SJCRH30 (cell line): Measurements from ENCODE around the gene NMUR1. TPM values are rescaled to one million over a fixed set of nuclear protein-coding genes. Genes with fewer than 3 reads are reported as not detected.
"Not testable (repeated sequence)": the region's sequence is repeated elsewhere in the genome, so short reads cannot be mapped to it uniquely, and the experiment has no call there.

Experiments
- DNase-seq, 2 experiments: peaks; one replicate each; pipeline ENCODE4 v3.0.0-alpha.2; 2015 to 2020
- H3K27ac ChIP-seq: fragments of 250-450 bp; sonication (Bioruptor Pico); 2 replicates; pipeline ENCODE4 v1.5.1; 2020; ENCODE audit warnings: mild to moderate bottlenecking, moderate library complexity
- H3K27me3 ChIP-seq: fragments of 250-450 bp; sonication (Bioruptor Pico); 2 replicates; pipeline ENCODE4 v1.5.1; 2020; ENCODE audit warnings: mild to moderate bottlenecking, moderate library complexity
- H3K36me3 ChIP-seq: fragments of 250-450 bp; sonication (Bioruptor Pico); 2 replicates; pipeline ENCODE4 v1.5.1; 2020; ENCODE audit warnings: mild to moderate bottlenecking, moderate library complexity
- H3K4me1 ChIP-seq: fragments of 250-450 bp; sonication (Bioruptor Pico); 2 replicates; pipeline ENCODE4 v1.5.1; 2020; ENCODE audit warnings: mild to moderate bottlenecking, moderate library complexity
- H3K4me3 ChIP-seq: fragments of 250-450 bp; sonication (Bioruptor Pico); 2 replicates; pipeline ENCODE4 v1.5.1; 2020; ENCODE audit warnings: mild to moderate bottlenecking, moderate library complexity
- H3K9me3 ChIP-seq: fragments of 250-450 bp; sonication (Bioruptor Pico); replicated peaks from 2 replicates; pipeline ENCODE4 v1.5.1; 2020; ENCODE audit warnings: mild to moderate bottlenecking, moderate library complexity
- total RNA-seq: library from RNA; depleted of rRNA; stranded (reverse); fragments of >200 nt; shearing (Covaris generic); gene quantifications from 2 replicates; pipeline ENCODE4 v1.2.3, GENCODE V29; 2014; rRNA removed

The NMUR1 gene
- not detected in 2 replicates for total RNA-seq

- no peaks in the 10 kb centered on the region for H3K9me3 ChIP-seq
- H3K27me3 ChIP-seq, result no peaks in the 10 kb centered on the region
- H3K4me3 ChIP-seq, result no peak within 1 kb of the TSS
- H3K36me3 ChIP-seq, result no peaks in the 10 kb centered on the region
- no peaks in the 10 kb centered on the region for H3K4me1 ChIP-seq
- DNase-seq, result no peak
- H3K27ac ChIP-seq, result no peak within 1 kb of the TSS
These were observed at the start of gene NMUR1 for GRCh38 chr2:231530099-231531011. Gene NMUR1 (minus strand): TSS chr2:231530445. CDS start chr2:231530361, 84 bp downstream.

- Histone ChIP-seq H3K4me1 (peaks cover 3% of the 10 kb centered on the region; the same call in 1 of the 2 replicates), H3K27me3 (no peaks in the 10 kb centered on the region), H3K4me3 (no peak overlapping the region), H3K27ac (no peak overlapping the region), H3K36me3 (no peaks in the 10 kb centered on the region), H3K9me3 (no peaks in the 10 kb centered on the region)
- no peak for DNase-seq
These were observed 49.3 kb upstream of the NMUR1 start for GRCh38 chr2:231579560-231579959.

GRCh38 chr2:231578655-231579054, 48.4 kb upstream of the NMUR1 start:
- H3K27me3 ChIP-seq, H3K4me3 ChIP-seq, H3K27ac ChIP-seq, H3K4me1 ChIP-seq, DNase-seq, H3K36me3 ChIP-seq, H3K9me3 ChIP-seq: not testable (repeated sequence)

DNA sequence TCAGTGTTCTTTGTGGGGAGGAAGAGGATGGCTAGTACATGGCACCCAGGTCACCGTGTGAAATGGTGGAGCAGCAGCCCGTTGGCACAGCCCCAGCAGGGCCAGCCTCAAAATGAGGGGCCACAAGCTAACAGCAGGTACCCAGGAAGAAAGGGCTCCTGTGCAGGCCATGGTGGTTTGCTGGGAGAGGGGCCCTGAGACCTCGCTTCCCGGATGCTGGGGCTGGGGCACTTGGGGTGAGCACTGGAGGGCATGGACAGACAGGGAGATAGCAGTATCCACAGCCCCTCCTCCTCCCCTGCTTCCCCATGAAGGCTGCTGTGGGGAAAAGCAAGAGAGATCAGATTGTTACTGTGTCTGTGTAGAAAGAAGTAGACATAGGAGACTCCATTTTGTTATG, 46.2 kb upstream of the NMUR1 start:
- Histone ChIP-seq H3K27me3 (no peaks in the 10 kb centered on the region), H3K4me1 (peaks cover 6% of the 10 kb centered on the region; the same call in 1 of the 2 replicates), H3K27ac (no peak overlapping the region; the same call in 1 of the 2 replicates), H3K36me3 (no peaks in the 10 kb centered on the region), H3K4me3 (no peak overlapping the region), H3K9me3 (no peaks in the 10 kb centered on the region)
- DNase-seq, result no peak

DNA sequence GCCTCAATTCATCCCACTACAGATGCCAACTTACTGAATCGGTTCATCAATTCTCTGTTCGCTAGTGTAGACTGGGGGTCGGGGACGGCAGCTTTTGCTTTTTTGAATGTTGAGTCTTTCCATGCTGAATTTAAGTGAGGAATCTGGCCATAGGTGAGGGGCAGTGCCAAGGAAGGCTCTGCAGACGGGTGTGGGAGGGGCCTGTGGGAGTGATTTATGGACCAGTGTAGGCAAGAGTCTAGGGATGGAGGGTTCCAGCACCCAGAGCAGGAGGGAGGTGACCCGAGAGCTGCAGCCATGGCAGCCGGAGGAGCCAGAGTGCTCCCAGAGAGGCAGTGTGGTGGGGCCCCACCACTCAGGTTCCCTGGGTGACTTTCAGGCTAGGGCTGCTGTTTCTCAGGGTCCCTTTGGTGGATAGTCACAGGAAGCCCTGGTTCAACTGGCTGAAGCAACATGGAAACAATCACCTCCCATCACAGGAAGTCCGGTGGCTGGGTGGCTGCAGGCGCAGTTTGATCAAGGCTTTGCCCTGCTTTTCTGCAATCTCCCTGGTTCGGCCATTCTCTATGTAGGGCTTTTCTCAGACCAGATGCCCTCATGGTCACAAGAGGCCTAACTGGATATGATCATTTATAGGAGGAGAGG, 45.5 kb upstream of the NMUR1 start:
- Histone ChIP-seq H3K27me3 (no peaks in the 10 kb centered on the region), H3K4me3 (no peak overlapping the region), H3K36me3 (no peaks in the 10 kb centered on the region), H3K9me3 (no peaks in the 10 kb centered on the region), H3K27ac (no peak overlapping the region), H3K4me1 (peaks cover 6% of the 10 kb centered on the region; the same call in 1 of the 2 replicates)
- no peak for DNase-seq

- no peak overlapping the region for H3K4me3 ChIP-seq
- H3K9me3 ChIP-seq, result no peaks in the 10 kb centered on the region
- H3K36me3 ChIP-seq, result no peaks in the 10 kb centered on the region
- no peak for DNase-seq
- H3K4me1 ChIP-seq, result peaks cover 6% of the 10 kb centered on the region; the same call in 1 of the 2 replicates
- H3K27me3 ChIP-seq, result no peaks in the 10 kb centered on the region
- H3K27ac ChIP-seq, result no peak overlapping the region
These were observed 43.6 kb upstream of the NMUR1 start for GRCh38 chr2:231573698-231574421.

DNA sequence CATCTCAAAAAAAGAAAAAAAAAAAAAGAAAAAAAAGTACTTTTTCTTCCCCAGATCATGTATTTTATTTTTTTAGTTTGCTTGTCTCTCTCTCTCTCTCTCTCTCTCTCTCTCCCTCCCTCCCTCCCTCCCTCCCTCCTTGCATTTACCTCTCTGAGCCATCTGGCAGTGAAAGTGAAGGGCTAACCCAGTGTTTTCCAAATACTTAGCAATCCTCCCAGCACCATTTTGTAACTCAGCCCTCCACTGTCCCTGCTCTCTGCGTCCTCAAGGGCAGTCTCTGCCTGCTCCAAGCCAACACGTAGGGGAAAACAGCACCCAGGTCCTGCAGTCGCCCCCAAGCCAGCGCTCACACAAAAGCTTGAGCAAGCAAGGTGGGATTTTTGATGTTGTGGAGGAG, 42.9 kb upstream of the NMUR1 start:
- H3K4me3 ChIP-seq, result no peak overlapping the region
- H3K36me3 ChIP-seq, result no peaks in the 10 kb centered on the region
- H3K9me3 ChIP-seq, result no peaks in the 10 kb centered on the region
- H3K27me3 ChIP-seq, result no peaks in the 10 kb centered on the region
- no peak for DNase-seq
- H3K4me1 ChIP-seq, result peaks cover 6% of the 10 kb centered on the region; the same call in 1 of the 2 replicates
- H3K27ac ChIP-seq, result no peak overlapping the region

- Histone ChIP-seq H3K27me3 (no peaks in the 10 kb centered on the region), H3K4me1 (peaks cover 6% of the 10 kb centered on the region; the same call in 1 of the 2 replicates), H3K36me3 (no peaks in the 10 kb centered on the region), H3K4me3 (no peak overlapping the region), H3K27ac (no peak overlapping the region), H3K9me3 (no peaks in the 10 kb centered on the region)
- DNase-seq, result no peak
These were observed 41.5 kb upstream of the NMUR1 start for GRCh38 chr2:231571661-231572191.

DNA sequence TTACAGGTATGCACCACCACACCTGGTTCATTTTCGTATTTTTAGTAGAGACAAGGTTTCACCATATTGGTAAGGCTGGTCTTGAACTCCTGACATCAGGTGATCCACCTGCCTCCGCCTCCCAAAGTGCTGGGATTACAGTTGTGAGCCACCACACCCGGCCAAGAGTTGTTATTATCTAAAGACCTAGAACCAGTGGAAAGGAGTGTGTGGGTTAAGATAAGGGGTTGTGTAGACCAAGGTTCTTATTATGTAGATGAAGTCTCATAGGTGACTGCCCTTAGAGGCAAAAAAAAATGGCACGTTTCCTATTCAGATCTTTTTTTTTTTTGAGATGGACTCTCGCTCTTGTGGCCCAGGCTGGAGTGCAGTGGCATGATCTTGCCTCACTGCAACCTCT, 40.7 kb upstream of the NMUR1 start:
- H3K27me3 ChIP-seq, H3K36me3 ChIP-seq, DNase-seq, H3K27ac ChIP-seq, H3K4me3 ChIP-seq, H3K9me3 ChIP-seq, H3K4me1 ChIP-seq: not testable (repeated sequence)

DNA sequence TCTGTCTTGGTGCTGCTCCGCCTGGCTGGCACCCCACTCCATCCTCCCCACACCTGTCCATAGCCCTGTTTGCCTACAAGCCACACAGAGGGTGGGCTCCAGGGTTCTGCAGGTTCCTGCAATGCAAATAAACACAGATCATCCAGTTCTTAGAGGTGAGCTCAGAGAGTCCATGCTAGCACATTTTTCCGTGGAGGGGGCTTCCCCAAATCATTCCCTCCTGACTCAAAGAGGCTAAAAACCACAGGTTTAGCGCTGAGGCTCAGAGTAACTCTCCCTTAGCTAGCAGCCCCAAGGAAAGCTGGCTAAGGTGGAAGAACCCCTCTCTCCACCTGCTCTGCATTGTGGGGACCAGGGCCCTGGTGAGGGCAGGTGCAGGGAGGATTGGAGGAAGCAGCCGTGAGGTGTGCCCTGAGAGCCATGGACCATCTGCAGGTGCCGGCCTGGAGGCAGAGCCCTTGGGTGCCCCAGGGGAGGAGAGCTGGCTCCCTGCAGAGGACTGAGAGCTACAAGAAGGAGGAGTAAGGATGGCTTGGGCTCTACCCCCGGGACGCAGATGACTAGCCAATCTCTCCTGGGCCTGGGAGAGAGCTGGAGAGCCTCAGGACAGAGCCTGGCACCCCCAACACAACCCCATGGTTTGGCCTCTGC, 38.7 kb upstream of the NMUR1 start:
- no peak for DNase-seq
- H3K27ac ChIP-seq, result no peak overlapping the region

DNA sequence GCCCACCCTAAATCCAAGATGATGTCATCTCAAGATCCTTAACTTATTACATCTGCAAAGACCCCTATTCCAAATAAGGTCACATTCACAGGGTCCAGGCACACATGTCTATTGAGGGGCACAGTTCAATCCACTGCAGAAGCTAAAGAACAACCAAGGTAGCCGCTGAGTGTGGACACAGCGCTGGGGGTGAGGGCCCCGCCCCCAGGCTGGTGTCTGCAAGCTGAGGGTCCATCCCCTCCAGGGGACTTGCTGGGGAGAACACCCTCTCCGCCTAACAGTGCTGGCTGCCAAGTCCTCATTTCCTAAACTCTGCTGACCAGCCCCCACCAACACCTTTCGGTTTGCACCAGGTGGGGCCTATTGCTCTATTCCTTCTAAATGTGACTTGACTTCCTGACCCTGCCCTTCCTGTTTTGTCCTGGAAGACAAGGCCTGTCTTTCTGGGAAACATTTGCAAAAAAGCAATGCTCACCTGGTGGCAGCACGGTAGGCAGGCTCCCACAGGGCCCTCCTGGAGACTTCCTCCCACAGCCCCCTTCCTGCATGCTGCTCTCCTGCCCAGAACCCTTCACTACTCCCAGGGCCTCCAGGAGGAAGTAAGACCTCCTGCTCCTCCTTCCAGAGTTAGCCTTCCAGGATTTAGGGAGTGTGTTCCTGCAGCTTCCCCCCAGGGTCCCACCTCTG, 38.0 kb upstream of the NMUR1 start:
- no peak for DNase-seq
- no peaks in the 10 kb centered on the region for H3K9me3 ChIP-seq
- no peaks in the 10 kb centered on the region; the same call in 1 of the 2 replicates for H3K4me1 ChIP-seq
- no peak overlapping the region for H3K27ac ChIP-seq
- H3K27me3 ChIP-seq, result no peaks in the 10 kb centered on the region
- no peaks in the 10 kb centered on the region for H3K36me3 ChIP-seq
- no peak overlapping the region for H3K4me3 ChIP-seq

More for the DNA sequence above, 38.7 kb upstream of the NMUR1 start:
- H3K4me1 ChIP-seq, result peaks cover 3% of the 10 kb centered on the region; the same call in 1 of the 2 replicates
- H3K9me3 ChIP-seq, result no peaks in the 10 kb centered on the region
- no peaks in the 10 kb centered on the region for H3K36me3 ChIP-seq
- no peak overlapping the region for H3K4me3 ChIP-seq
- no peaks in the 10 kb centered on the region for H3K27me3 ChIP-seq

DNA sequence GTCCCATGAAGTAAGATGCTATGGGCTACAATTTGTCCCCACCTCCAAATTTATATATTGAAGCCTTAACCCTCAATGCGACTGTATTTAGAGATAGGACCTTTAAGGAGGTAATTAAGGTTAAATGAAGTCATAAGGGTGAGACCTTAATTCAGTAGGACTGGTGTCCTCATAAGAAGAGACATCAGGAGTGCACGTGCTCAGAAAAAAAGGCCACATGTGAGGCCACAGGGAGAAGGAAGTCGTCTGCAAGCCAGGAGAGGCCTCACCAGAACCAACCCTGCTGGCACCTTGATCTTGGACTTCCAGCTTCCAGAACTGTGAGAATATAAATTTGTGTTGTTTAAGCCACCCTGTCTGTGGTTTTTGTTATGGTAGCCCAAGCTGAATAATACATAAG, 36.9 kb upstream of the NMUR1 start:
- H3K9me3 ChIP-seq, result no peaks in the 10 kb centered on the region
- no peak overlapping the region for H3K27ac ChIP-seq
- no peaks in the 10 kb centered on the region for H3K27me3 ChIP-seq

GRCh38 chr2:231565887-231566594, 35.8 kb upstream of the NMUR1 start:
- Histone ChIP-seq H3K27me3 (no peaks in the 10 kb centered on the region), H3K4me3 (no peak overlapping the region), H3K36me3 (no peaks in the 10 kb centered on the region), H3K9me3 (no peaks in the 10 kb centered on the region), H3K27ac (no peak overlapping the region), H3K4me1 (no peaks in the 10 kb centered on the region)
- no peak for DNase-seq

More for the DNA sequence above, 36.9 kb upstream of the NMUR1 start:
- no peak overlapping the region for H3K4me3 ChIP-seq
- no peaks in the 10 kb centered on the region for H3K4me1 ChIP-seq
- no peak for DNase-seq
- H3K36me3 ChIP-seq, result no peaks in the 10 kb centered on the region
